HL-60 (cell line): Measurements from ENCODE around the gene PIP5KL1.

Source experiments
- CTCF ChIP-seq: IDR thresholded peaks from one replicate; pipeline ENCODE4 v1.5.1; 2011; ENCODE audit warnings: low read length, control low read depth, inconsistent platforms; ENCODE audit not compliant: insufficient read depth
- GABPA ChIP-seq: IDR thresholded peaks from 2 replicates; pipeline ENCODE4 v1.6.1; 2012; ENCODE audit warnings: low read depth
- POLR2AphosphoS5 ChIP-seq: IDR thresholded peaks from 2 replicates; pipeline ENCODE4 v1.6.1; 2012; ENCODE audit warnings: low read depth
- TF ChIP-seq, protein P1 (sequence below): IDR thresholded peaks from 2 replicates; pipeline ENCODE4 v1.6.1; 2012; ENCODE audit warnings: low read depth; ENCODE audit not compliant: insufficient replicate concordance

DNA sequence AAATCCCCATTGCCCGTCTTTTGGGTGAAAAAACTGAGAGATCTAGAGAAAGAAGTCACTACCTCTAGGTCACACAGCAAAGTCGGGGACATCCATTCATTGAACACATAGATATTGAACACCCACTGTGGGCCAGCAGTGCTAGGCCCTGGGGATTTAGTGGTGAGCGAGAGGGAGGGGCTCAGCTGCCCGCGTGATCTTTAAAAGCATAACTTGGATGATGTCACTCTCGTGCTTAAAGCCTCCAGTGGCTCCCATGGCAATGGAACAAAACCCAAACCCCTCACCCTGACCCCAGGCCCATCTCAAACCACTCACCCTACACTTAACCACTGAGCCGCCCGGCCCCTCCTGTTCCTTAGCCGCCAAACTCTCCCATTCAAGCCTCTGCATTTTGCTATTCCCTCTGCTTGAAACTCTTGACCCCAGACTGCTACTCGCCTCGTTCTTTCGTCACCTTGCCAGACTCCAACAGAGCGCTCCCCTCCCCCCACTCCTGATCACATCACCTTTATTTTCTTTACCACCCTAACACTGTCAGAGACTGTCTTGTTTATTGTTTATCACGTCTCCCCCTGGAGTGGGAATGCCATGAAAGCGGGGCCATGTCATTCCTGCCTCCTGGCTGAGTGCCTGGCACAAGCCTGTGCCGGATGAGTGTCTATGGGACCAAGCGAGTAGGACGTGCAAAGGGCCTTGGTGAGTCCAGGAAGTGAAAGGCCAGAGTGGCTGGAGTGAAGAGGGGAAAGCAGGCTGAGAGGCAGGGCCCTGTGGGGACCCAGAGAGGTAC is 710 bp upstream of the PIP5KL1 start:
- TF ChIP-seq CTCF (no peak), POLR2AphosphoS5 (no peak), GABPA (no peak)
- TF ChIP-seq, protein P1, sequence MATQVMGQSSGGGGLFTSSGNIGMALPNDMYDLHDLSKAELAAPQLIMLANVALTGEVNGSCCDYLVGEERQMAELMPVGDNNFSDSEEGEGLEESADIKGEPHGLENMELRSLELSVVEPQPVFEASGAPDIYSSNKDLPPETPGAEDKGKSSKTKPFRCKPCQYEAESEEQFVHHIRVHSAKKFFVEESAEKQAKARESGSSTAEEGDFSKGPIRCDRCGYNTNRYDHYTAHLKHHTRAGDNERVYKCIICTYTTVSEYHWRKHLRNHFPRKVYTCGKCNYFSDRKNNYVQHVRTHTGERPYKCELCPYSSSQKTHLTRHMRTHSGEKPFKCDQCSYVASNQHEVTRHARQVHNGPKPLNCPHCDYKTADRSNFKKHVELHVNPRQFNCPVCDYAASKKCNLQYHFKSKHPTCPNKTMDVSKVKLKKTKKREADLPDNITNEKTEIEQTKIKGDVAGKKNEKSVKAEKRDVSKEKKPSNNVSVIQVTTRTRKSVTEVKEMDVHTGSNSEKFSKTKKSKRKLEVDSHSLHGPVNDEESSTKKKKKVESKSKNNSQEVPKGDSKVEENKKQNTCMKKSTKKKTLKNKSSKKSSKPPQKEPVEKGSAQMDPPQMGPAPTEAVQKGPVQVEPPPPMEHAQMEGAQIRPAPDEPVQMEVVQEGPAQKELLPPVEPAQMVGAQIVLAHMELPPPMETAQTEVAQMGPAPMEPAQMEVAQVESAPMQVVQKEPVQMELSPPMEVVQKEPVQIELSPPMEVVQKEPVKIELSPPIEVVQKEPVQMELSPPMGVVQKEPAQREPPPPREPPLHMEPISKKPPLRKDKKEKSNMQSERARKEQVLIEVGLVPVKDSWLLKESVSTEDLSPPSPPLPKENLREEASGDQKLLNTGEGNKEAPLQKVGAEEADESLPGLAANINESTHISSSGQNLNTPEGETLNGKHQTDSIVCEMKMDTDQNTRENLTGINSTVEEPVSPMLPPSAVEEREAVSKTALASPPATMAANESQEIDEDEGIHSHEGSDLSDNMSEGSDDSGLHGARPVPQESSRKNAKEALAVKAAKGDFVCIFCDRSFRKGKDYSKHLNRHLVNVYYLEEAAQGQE = no peak
